AG09319 (cell line): ENCODE results near the gene RBBP5.
A peak's percentile ranks its signal among the peaks of the same experiment; 100 is the strongest.

ENCODE experiments used
- DNase-seq: peaks from one replicate; pipeline ENCODE4 v3.0.0-alpha.2; 2010; ENCODE audit warnings: low read depth; ENCODE audit errors: extremely low read depth
- CTCF ChIP-seq: IDR thresholded peaks from 2 replicates; pipeline ENCODE4 v1.5.1; 2011; ENCODE audit warnings: low read depth, mild to moderate bottlenecking, inconsistent platforms, low read length, moderate library complexity

Gene RBBP5

GRCh38 chr1:205109269-205109668 lies 12.5 kb downstream of the RBBP5 start:
- no peak for DNase-seq

DNA sequence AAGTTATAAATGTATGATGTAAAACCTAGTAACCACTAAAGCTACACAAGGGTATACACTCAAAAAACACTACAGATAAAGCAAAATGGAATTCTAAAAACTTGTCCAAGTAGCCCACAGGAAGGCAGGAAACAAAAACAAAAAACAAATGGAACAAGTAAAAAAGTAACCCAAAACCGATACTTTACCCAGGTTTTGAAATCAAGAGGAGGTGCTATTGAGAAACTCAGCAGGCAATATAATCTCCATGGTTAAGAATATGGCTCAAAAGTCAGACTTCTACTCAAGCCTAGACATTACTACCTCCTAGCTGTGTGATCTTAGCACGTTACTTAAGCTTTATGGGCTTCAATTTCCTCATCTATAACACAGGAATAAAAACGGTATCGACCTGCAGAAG lies 13.3 kb downstream of the RBBP5 start:
- DNase-seq = no peak
- no peak for TF ChIP-seq CTCF

More at GRCh38 chr1:205109269-205109668, 12.5 kb downstream of the RBBP5 start:
- TF ChIP-seq CTCF = no peak

GRCh38 chr1:205107327-205107726 lies 14.5 kb downstream of the RBBP5 start:
- TF ChIP-seq CTCF = no peak
- DNase-seq = no peak

- DNase-seq = no peak
- TF ChIP-seq CTCF = no peak
Observed at GRCh38 chr1:205102404-205102803, 19.4 kb downstream of the RBBP5 start.

DNA sequence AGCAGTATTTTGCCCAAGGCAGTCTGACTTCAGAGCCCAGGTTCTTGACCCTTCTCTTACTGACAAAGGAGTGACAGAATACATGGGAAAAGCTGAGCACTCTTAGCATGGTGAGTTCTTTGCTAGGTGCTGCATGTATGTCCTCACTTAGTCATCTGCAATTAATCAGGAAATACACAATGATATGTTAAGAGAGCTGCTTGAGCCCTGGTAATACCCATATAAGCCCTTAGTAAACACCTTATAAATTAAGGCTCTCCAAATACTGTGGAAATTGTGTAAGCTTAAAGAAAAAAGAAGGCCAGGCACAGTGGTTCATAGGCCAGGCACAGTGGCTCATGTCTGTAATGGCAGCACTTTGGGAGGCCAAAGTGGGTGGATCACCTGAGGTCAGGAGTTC lies 23.5 kb downstream of the RBBP5 start:
- TF ChIP-seq CTCF = no peak

GRCh38 chr1:205095422-205095821 lies 26.4 kb downstream of the RBBP5 start:
- no peak for TF ChIP-seq CTCF
- DNase-seq = no peak

More for the DNA sequence above, 23.5 kb downstream of the RBBP5 start:
- no peak for DNase-seq

- DNase-seq = peak; percentile 7
- TF ChIP-seq CTCF = no peak
Observed at GRCh38 chr1:205091043-205091740, 30.6 kb downstream of the RBBP5 start.
